Measurements from ENCODE around the gene TLR6.

TLR6 gene
- total RNA-seq, result 3.9 to 13.4 (median 9.4) reads per million in 3 experiments

DNA sequence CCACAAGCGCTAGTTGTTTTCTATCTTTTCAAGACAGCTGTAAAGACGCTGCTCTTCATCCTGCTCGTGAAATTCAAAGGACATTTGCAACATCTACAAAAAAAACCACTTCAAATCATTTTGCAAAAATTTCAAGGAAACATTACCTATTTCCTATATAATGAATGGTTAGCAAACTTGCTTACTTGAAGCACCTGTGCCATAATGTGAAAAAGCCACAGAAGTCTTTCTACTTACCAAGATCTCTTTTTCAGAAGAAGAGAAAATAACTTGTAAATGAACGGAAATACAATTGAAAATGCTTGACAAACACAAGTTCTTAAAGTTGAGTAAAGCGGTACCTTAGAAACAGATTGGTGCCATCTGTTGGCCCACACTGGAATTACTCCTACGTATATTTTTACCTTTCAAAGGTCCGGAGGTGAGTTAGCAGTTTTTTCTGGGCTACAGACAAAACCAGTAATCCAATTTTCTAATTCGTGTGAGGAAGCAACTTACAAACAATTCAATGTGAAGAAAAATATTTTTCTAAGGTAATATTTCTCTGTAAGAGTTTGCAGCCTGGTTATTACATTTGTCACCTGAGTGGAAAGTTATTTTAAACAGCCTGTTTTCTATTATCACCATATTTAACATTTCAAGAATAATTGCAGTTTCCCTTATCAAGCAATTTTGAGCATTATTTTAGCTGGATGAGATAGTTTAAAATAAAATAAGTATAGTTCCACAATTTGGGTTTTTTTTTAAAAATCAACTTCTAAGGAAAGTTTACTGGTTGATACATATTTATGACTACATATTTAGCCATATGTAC lies at the start of gene TLR6:
Gene TLR6 (minus strand): TSS at position 294 of the 814 bp plus-strand sequence. CDS start 27,344 bp downstream, outside the sequence.
- peak; percentile 79 for DNase-seq

DNA sequence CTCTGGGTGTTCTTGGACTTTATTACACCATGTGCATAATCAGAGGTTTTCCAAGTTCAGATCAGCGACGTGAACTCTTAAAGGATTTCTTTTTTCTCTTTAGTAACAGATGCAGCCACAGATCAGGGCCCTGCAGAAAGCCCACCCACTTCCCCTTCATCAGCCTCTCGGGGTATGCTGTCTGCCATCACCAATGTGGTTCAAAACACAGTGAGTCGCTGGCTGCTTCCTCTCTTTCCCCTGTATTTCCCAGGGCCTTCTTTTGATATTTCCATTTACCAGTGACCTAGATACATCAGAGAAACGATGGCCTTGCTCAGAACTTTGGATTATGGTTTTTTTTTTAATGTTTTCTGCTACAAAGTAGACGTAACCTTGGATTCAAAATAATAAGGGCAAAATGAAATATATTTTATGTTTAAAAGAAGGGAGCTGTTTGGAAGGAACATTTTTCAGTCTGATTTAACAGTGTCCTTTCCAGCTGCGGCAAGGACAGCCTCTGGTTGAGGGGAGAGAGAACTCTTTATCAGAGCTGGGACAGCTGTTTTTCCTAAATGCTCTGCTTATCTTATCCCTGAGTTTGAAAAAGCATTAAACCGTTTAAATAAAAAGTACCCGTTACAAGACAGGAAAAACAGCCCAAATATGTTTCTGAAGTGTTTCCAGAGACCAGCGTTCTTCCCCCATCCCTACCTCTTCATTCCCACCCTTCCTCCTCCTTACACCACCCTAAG lies 49.2 kb upstream of the TLR6 start:
- no peak for DNase-seq

- DNase-seq, result no peak
Observed at GRCh38 chr4:38904682-38905081, 48.1 kb upstream of the TLR6 start.

DNA sequence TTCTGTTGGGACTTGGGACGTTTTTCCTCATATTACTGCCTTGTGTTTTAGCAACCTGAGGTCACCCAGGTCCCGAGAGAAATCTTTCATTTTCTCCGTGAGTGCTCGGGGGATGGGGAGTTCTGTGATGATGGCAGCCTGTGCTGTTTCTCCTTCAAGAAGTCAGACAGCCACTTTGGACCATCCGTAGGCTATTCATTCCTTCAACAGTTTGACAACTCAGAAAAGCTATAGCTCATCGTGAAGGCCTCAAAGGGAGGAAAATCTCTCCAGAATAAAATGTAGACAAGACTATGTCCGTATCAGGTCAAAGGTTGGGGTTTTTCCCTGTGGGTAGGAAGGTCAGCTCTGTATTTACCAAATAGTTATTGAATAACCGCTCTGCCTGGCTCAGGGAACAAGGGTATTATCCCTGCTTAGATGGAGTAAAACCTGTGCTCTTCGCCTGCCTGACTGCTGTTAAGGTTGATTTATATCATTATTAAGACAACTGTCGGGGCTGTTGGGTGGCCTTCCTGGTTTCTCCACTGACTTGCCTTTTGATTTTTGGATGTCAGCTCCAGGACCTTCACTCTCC lies 47.6 kb upstream of the TLR6 start:
- DNase-seq, result no peak

GRCh38 chr4:38902695-38903094 lies 46.1 kb upstream of the TLR6 start:
- DNase-seq, result peak; percentile 42

GRCh38 chr4:38902221-38902620 lies 45.6 kb upstream of the TLR6 start:
- DNase-seq, result no peak

DNA sequence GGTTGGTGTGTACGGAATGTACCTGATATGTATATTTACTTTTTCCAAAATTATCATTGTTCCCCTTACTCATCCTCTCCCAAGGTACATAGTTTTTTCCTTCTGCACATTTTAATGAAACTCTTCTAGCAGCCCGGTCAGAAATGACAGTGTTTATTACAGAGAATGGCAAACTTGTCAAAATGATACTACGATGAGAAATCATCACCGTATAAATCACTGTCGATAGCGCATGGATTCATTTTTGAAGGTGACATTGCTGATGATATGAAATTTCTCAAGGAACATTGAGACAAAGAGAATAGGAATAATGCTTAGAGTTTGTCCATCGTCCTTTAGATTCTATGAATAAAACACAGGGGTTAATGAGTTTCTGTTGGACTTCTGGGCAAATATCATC lies 41.6 kb upstream of the TLR6 start:
- no peak for DNase-seq

GRCh38 chr4:38896940-38897339 lies 40.3 kb upstream of the TLR6 start:
- no peak for DNase-seq

- DNase-seq, result no peak
Observed at GRCh38 chr4:38894322-38894982, 37.8 kb upstream of the TLR6 start.

DNA sequence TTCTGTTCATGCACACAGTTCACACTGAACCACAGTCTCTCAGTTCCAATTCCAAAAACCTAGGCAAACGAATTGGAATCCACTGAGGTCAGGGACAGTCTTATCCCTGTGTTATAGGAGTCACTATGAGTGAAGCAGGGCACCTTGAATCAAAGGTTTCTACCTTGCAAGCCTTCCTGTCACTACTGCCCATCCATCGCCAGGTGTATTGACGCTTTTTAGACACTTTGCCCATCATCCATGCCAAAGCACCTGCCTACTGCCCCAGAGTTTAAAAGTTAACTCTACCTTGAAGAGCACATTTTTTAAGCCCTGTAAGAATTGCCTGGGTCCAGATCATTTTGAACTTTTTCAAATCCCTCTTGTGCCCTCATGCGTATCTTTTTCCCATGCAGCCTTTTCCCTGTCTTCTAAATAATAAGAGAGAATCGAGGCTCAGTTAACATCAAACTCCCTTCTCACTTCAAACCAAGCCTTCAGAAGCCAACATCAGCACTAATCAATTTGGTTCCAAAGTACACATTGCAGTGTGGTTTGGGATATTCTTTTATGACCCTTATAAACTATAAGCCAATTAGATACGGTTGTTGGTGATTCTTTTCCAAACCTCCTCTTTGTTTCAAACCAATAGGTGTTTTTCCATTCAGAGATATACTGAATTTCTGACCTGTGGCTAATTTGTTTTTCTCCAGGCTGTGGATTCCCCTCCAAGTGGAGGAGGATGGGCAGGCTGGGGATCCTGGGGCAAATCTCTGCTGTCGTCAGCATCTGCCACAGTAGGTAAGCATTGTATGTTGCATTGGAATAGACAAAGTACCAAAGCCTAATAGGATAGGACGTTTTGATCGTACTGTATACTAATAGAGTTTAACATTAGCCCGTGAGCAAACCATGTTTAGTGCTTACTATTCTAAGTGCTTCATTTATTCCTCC lies 34.7 kb upstream of the TLR6 start:
- no peak for DNase-seq

GRCh38 chr4:38889143-38889542 lies 32.5 kb upstream of the TLR6 start:
- no peak for DNase-seq

GRCh38 chr4:38884254-38884653 lies 27.6 kb upstream of the TLR6 start:
- DNase-seq, result no peak

- no peak for DNase-seq
Observed at GRCh38 chr4:38876636-38877035, 20.0 kb upstream of the TLR6 start.

GRCh38 chr4:38873290-38873944 lies 16.8 kb upstream of the TLR6 start:
- DNase-seq, result no peak

GRCh38 chr4:38872620-38873019 lies 16.0 kb upstream of the TLR6 start:
- DNase-seq, result no peak

DNA sequence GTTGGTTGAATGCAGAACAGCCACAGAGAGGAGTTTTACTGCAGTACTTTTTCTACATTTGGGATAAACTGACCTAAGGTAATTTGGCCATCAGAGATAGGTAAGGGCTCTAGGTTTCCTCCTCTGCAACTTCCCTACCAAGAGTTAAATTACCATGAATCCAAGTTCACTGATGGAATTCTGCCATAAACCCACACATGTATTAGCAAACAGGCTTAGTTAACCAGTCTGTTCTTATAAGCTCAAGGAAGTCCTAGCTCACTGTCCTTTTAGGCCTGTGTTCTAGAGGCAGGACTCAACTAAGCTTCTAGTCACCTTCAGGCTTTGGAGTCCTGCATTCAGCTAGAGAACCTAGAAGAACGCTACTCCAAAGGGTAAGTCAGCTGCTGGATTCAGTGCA lies 15.0 kb upstream of the TLR6 start:
- no peak for DNase-seq

DNA sequence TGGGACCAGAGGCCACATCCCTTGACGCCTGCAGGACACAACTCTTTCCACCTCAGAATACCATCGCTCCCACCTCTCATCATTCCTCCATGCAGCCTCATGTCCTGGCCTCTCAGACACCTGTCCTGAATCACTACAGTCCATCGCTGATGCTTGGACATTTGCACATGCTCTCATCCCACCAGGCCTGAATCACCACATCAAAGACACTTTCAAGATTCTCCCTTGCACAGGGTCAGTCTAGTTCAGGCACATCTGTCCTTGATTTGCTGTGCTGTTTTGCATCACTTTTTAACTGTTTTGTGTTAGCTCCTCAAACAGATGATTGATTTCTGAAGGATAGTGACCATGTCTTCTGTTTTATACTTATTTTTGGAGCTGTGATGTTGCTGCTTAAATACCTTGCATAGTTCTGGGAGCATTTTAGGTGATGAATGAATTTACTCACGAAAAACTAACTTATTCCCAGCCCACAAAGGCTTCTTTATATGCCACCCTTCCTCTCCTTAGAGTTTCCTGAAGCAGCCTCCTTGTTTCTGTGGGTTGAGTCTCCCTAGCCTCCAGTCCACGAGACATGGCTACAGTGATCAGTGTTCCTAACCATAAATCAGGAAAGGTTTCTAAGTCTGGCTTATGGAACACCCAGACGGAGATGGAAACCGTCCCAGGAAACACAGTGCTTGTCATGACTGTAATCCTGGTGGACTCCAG lies 13.6 kb upstream of the TLR6 start:
- no peak for DNase-seq

- DNase-seq, result no peak
Observed at GRCh38 chr4:38869511-38869910, 12.9 kb upstream of the TLR6 start.

DNA sequence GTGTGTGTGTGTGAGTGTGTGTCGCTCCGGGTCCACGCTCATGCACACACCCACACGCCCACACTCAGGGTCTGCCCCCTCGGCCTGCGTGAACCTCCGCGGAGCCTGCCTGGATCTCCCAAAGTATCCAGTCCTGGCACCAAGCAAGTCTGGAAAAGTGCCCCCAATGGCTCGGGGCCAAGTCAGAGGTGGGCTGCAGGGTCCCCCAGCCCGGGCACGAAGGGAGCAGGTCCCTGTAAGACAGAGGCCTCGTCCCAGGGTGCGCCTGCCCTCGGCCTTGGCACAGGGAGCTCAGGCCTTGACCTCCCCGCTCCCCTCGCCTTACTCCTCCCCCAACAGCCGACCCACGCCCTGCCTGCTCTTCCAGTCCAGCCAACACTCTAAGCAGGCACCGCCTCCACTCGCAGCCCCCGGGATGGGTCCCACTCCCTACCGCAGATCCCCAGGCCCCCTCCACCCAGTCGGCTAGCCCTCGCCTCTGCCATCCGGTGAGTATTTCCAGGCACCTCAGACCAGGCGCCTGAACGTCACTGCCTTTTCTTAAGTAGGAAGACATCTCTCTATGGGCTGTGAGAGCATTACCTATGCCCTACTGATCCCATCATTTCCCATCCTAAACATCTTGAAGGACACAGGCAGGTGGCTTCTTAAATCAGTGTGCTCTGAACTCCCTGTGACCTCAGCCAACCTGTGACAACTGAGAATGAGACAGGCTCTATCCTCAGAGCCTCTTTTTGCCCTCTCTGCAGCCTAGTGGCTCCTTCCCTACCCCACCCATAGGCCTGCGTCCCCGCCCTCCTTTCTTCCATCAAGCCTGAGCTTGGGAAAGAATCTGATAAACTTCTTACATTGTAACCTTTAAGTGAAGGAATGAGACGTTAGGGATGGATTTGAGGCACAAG lies 11.7 kb upstream of the TLR6 start:
- DNase-seq, result no peak
